K562 (cell line): ENCODE results near the gene ITGB6. TPM values are rescaled to one million over a fixed set of nuclear protein-coding genes. Genes with fewer than 3 reads are reported as not detected.

Experiments used
- ATAC-seq: fragments of 200-7000 bp; cut with Tn5 transposase; 3 replicates; pipeline ENCODE4 v1.9.1; 2020; ENCODE audit warnings: moderate library complexity
- BruUV-seq: library from RNA; stranded (reverse); fragments of 400-500 nt; replicated peaks from 2 replicates; lab custom pipeline; 2021; lab: Mats Ljungman, UMichigan
- CTCF ChIA-PET: fragments of 300-600 bp; formaldehyde crosslinking; extraction: SDS; loops from one replicate; lab custom pipeline; 2021; ENCODE audit warnings: low intra/inter-chr PET ratio; lab: Yijun Ruan, JAX
- POLR2A ChIA-PET: fragments of 300-600, 350-650 bp; sonication (Branson Sonifier 250); formaldehyde crosslinking; extraction: SDS; loops from one replicate; lab custom pipeline; 2021; ENCODE audit warnings: antibody characterized with exemption, inconsistent platforms; lab: Yijun Ruan, JAX
- DNase-seq, 4 experiments: peaks; one replicate each; pipeline versions ENCODE4 v3.0.0 to v3.0.0-alpha.2; 2011 to 2018; ENCODE audit warnings: low spot score in 3 of 4, mixed read lengths in 3 of 4; ENCODE audit errors: extremely low read depth in 1 of 4
- FAIRE-seq: peaks from 2 replicates; lab custom pipeline; 2011; peaks lifted over from hg19 to GRCh38; lab: Jason Lieb, UNC
- H2AFZ ChIP-seq: 2 replicates; pipeline ENCODE4 v1.6.0; 2011; ENCODE audit warnings: low read depth, low read length, control low read depth, inconsistent platforms
- H3K27ac ChIP-seq: fragments of 200-600 bp; 3 replicates; pipeline ENCODE4 v1.8.0; 2011; ENCODE audit warnings: low read depth, mild to moderate bottlenecking, control low read depth, inconsistent platforms, low read length, moderate library complexity, mixed read lengths; ENCODE audit errors: extremely low read depth
- H3K27me3 ChIP-seq, 2 experiments: fragments of 300-600 bp in 1 of 2; 2 replicates in 1 of 2; 3 replicates in 1 of 2; pipeline versions ENCODE4 v1.6.0 to v1.8.0; 2011; ENCODE audit warnings: inconsistent platforms in 2 of 2, low read length in 2 of 2, mild to moderate bottlenecking in 1 of 2, mixed read lengths in 1 of 2, moderate library complexity in 1 of 2; ENCODE audit not compliant: control insufficient read depth in 2 of 2, insufficient read depth in 2 of 2
- H3K36me3 ChIP-seq: fragments of 300-600 bp; 3 replicates; pipeline ENCODE4 v1.8.0; 2011; ENCODE audit warnings: mild to moderate bottlenecking, low read length, inconsistent platforms; ENCODE audit not compliant: control insufficient read depth, insufficient read depth
- H3K4me1 ChIP-seq, 2 experiments: fragments of 200-600 bp in 1 of 2; replicated peaks in 1 of 2; 2 replicates in 1 of 2; 3 replicates in 1 of 2; pipeline versions ENCODE4 v1.5.1 to v1.8.0; 2011; ENCODE audit warnings: inconsistent platforms in 2 of 2, low read length in 2 of 2, mild to moderate bottlenecking in 1 of 2, mixed read lengths in 1 of 2, moderate library complexity in 1 of 2; ENCODE audit not compliant: control insufficient read depth in 2 of 2, insufficient read depth in 2 of 2
- H3K4me2 ChIP-seq: 2 replicates; pipeline ENCODE4 v1.6.1; 2011; ENCODE audit warnings: low read length, control low read depth, inconsistent platforms, mixed read lengths; ENCODE audit not compliant: insufficient read depth
- H3K4me3 ChIP-seq: fragments of 200-600 bp; sonication (generic), shearing (Covaris generic); 2 replicates; pipeline ENCODE4 v1.5.1; 2016; ENCODE audit warnings: control low read depth, inconsistent platforms
- H3K79me2 ChIP-seq: fragments of 200-600 bp; 3 replicates; pipeline ENCODE4 v1.8.0; 2011; ENCODE audit warnings: low read length, inconsistent platforms; ENCODE audit not compliant: control insufficient read depth, insufficient read depth
- H3K9ac ChIP-seq, 2 experiments: 2 replicates each; pipeline versions ENCODE4 v1.6.0 to v1.6.1; 2011; ENCODE audit warnings: low read depth in 2 of 2, low read length in 2 of 2, control low read depth in 1 of 2, inconsistent platforms in 1 of 2, mild to moderate bottlenecking in 1 of 2, mixed read lengths in 1 of 2; ENCODE audit not compliant: insufficient read depth in 1 of 2
- H3K9me1 ChIP-seq: one replicate; pipeline ENCODE4 v1.6.0; 2011; ENCODE audit warnings: inconsistent platforms, mild to moderate bottlenecking, low read length, moderate library complexity; ENCODE audit not compliant: control insufficient read depth, insufficient read depth
- H3K9me3 ChIP-seq: replicated peaks from 2 replicates; pipeline ENCODE4 v1.5.1; 2011; ENCODE audit warnings: low read depth, low read length, inconsistent platforms; ENCODE audit not compliant: control insufficient read depth, insufficient read depth
- H4K20me1 ChIP-seq: replicated peaks from 2 replicates; pipeline ENCODE4 v1.6.1; 2011; ENCODE audit warnings: low read length, inconsistent platforms, mixed read lengths; ENCODE audit not compliant: control insufficient read depth, insufficient read depth
- HNRNPH1 ChIP-seq: fragments of 200-400 bp; formaldehyde crosslinking; optimal IDR thresholded peaks from 2 replicates; pipeline ENCODE3; 2017; ENCODE audit warnings: low read depth, mild to moderate bottlenecking, low read length, moderate library complexity
- TAF15 ChIP-seq: fragments of 200-400 bp; formaldehyde crosslinking; IDR thresholded peaks from 2 replicates; pipeline ENCODE4 v1.6.1; 2017; ENCODE audit warnings: mild to moderate bottlenecking, low read depth, low read length, moderate library complexity
- UBTF ChIP-seq, 2 experiments: IDR thresholded peaks; 2 replicates each; pipeline ENCODE4 v1.6.1; 2012; ENCODE audit warnings: improper control_type of control experiment in 2 of 2, low read depth in 2 of 2, low read length in 2 of 2, borderline replicate concordance in 1 of 2
- WGBS: fragments of 100-300 bp; shearing (Covaris generic); methylation state at CpG from one replicate; pipeline ENCODE4 v1.1.6; 2016; ENCODE audit warnings: low coverage, mixed read lengths; ENCODE audit not compliant: insufficient coverage; ENCODE audit errors: missing lambda C conversion rate; 5-methylcytosine and 5-hydroxymethylcytosine counted together
- in situ Hi-C: fragments of 300-500 bp; cut with MboI; formaldehyde crosslinking; loops from 4 replicates; pipeline ENCODE4 v1.15.0; 2018; ENCODE audit warnings: inconsistent platforms, mixed read lengths
- intact Hi-C: fragments of 100-400 bp; cut with micrococcal nuclease; formaldehyde crosslinking; loops from 2 replicates; pipeline ENCODE4 v1.14.2; 2022
- polyA plus RNA-seq, 8 experiments: library from polyadenylated mRNA; depleted of rRNA in 4 of 8; stranded (reverse) in 5 of 8; unstranded in 3 of 8; fragments of >200 nt; fragmentation: Nextera tagmentation in 2 of 8; fragmentation: Illumina TruSeq in 1 of 8; extraction: Ambion mirVana in 2 of 8; extraction: Trizol in 1 of 8; gene quantifications; 2 replicates each; pipeline versions ENCODE4 v1.2.1 to v1.2.3, GENCODE V29; 2011 to 2014; ENCODE audit warnings: inconsistent platforms in 1 of 8, missing spikeins in 1 of 8
- total RNA-seq, 7 experiments: library from RNA; depleted of rRNA in 6 of 7; stranded (reverse); fragments of >200 nt in 6 of 7; fragmentation: Illumina TruSeq in 2 of 7; extraction: Trizol in 2 of 7; gene quantifications; 2 replicates each; pipeline versions ENCODE4 v1.2.1 to v1.2.3, GENCODE V29; 2011 to 2021; ENCODE audit warnings: low replicate concordance in 1 of 7

Gene ITGB6
- total and polyA plus RNA-seq, 9 of the 15 experiments (the other 6 are each of a cell fraction or from before 2014, with no cell fraction given), result 0.18 TPM; not detected in 8

GRCh38 chr2:160075171-160075570 lies 124.9 kb downstream of the ITGB6 start:
- POLR2A ChIA-PET, result no interaction called here
- WGBS, result 0% methylated on average over 5 of the region's 5 CpGs
- FAIRE-seq, result no peak
- intact Hi-C loops, result no loop called here
- BruUV-seq, result no TSS peak
- no peak for DNase-seq
- in situ Hi-C loops, result no loop called here
- Histone ChIP-seq H3K9ac (no peak overlapping the region), H3K79me2 (no peaks in the 10 kb centered on the region), H3K9me3 (no peaks in the 10 kb centered on the region), H3K27ac (no peak overlapping the region), H3K4me1 (no peaks in the 10 kb centered on the region), H3K9me1 (no peaks in the 10 kb centered on the region), H2AFZ (no peak overlapping the region), H3K27me3 (no peaks in the 10 kb centered on the region), H3K36me3 (no peaks in the 10 kb centered on the region), H4K20me1 (no peaks in the 10 kb centered on the region), H3K4me3 (no peak overlapping the region), H3K4me2 (no peak overlapping the region)
- TF ChIP-seq HNRNPH1 (no peak), TAF15 (no peak), UBTF (IDR thresholded peaks at IDR 0.05; ENCODE audit: borderline replicate concordance in 1 of 2, low read depth in 2 of 2, low read length in 2 of 2) (no peak)
- CTCF ChIA-PET, result no interaction called here
- no peak for ATAC-seq
